Stimulated activated naive B cell treated with anti-CD40 and anti-IgM and Interleukin-4, amounts not matched to agents 10 μg/mL and 1 μg/mL and 100 μg/mL, for 72 hours (primary cell): ENCODE measurements around the gene PTPRN2.
"Not testable (repeated sequence)": the region's sequence is repeated elsewhere in the genome, so short reads cannot be mapped to it uniquely, and the experiment has no call there.

Experiments
- ATAC-seq, 2 donors: fragments of 150-1000 bp; cut with Tn5 transposase; replicated peaks; 2 replicates each; pipeline ENCODE4 v1.10.0; 2021; ENCODE audit warnings: moderate library complexity in 1 of 2
- DNase-seq: peaks from one replicate; pipeline ENCODE4 v3.0.0; 2021
- H3K27ac Mint-ChIP-seq: one replicate; pipeline ENCODE4 v1.8.0; 2022; ENCODE audit warnings: mild to moderate bottlenecking, mixed read lengths
- H3K27me3 Mint-ChIP-seq, 2 donors: one replicate each; pipeline ENCODE4 v1.8.0; 2022; ENCODE audit warnings: mixed read lengths in 2 of 2
- H3K36me3 Mint-ChIP-seq, 2 donors: one replicate each; pipeline ENCODE4 v1.8.0; 2022; ENCODE audit warnings: mixed read lengths in 2 of 2, mild to moderate bottlenecking in 1 of 2
- H3K4me1 Mint-ChIP-seq, 2 donors: one replicate each; pipeline ENCODE4 v1.8.0; 2022; ENCODE audit warnings: mixed read lengths in 2 of 2, mild to moderate bottlenecking in 1 of 2
- H3K4me3 Mint-ChIP-seq, 2 donors: one replicate each; pipeline ENCODE4 v1.8.0; 2022; ENCODE audit warnings: mild to moderate bottlenecking in 2 of 2, mixed read lengths in 2 of 2, moderate library complexity in 1 of 2
- H3K9me3 Mint-ChIP-seq, 2 donors: one replicate each; pipeline ENCODE4 v1.8.0; 2022; ENCODE audit warnings: mixed read lengths in 2 of 2, mild to moderate bottlenecking in 1 of 2

PTPRN2 gene

GRCh38 chr7:158203948-158204347, 383.7 kb downstream of the PTPRN2 start:
- DNase-seq, H3K9me3 Mint-ChIP-seq, H3K4me3 Mint-ChIP-seq, H3K36me3 Mint-ChIP-seq, H3K27ac Mint-ChIP-seq, H3K27me3 Mint-ChIP-seq, H3K4me1 Mint-ChIP-seq, ATAC-seq: not testable (repeated sequence)

GRCh38 chr7:158194365-158194900, 393.2 kb downstream of the PTPRN2 start:
- Mint-ChIP-seq H3K27ac (no peak overlapping the region), H3K9me3 (peaks cover 23 to 25% of the 10 kb centered on the region in 2 donors), H3K4me3 (no peak overlapping the region), H3K27me3 (no peaks in the 10 kb centered on the region), H3K4me1 (no peaks in the 10 kb centered on the region), H3K36me3 (no peaks in the 10 kb centered on the region)
- DNase-seq (no peak), ATAC-seq (no peak)

- no peak for DNase-seq
- no peaks in the 10 kb centered on the region for H3K4me1 Mint-ChIP-seq
- no peaks in the 10 kb centered on the region for H3K36me3 Mint-ChIP-seq
- no peak overlapping the region for H3K27ac Mint-ChIP-seq
- no peaks in the 10 kb centered on the region for H3K27me3 Mint-ChIP-seq
- no peak for ATAC-seq
- H3K4me3 Mint-ChIP-seq = no peak overlapping the region
- peaks cover 25 to 26% of the 10 kb centered on the region in 2 donors for H3K9me3 Mint-ChIP-seq
Measured at GRCh38 chr7:158193446-158193845, 394.2 kb downstream of the PTPRN2 start.

GRCh38 chr7:158192956-158193355, 394.7 kb downstream of the PTPRN2 start:
- Mint-ChIP-seq H3K27ac (no peak overlapping the region), H3K4me3 (no peak overlapping the region), H3K27me3 (no peaks in the 10 kb centered on the region), H3K9me3 (peaks cover 25 to 26% of the 10 kb centered on the region in 2 donors), H3K4me1 (no peaks in the 10 kb centered on the region), H3K36me3 (no peaks in the 10 kb centered on the region)
- ATAC-seq = no peak
- no peak for DNase-seq

- Mint-ChIP-seq H3K9me3 (peaks cover 22 to 24% of the 10 kb centered on the region in 2 donors), H3K4me3 (no peak overlapping the region), H3K27ac (no peak overlapping the region), H3K36me3 (no peaks in the 10 kb centered on the region), H3K27me3 (no peaks in the 10 kb centered on the region), H3K4me1 (no peaks in the 10 kb centered on the region)
- no peak for ATAC-seq
- no peak for DNase-seq
Measured at GRCh38 chr7:158192184-158192835, 395.3 kb downstream of the PTPRN2 start.

- DNase-seq = no peak
- Mint-ChIP-seq H3K4me3 (no peak overlapping the region), H3K27me3 (no peaks in the 10 kb centered on the region), H3K9me3 (peaks cover 22 to 24% of the 10 kb centered on the region in 2 donors), H3K4me1 (no peaks in the 10 kb centered on the region), H3K36me3 (no peaks in the 10 kb centered on the region), H3K27ac (no peak overlapping the region)
- no peak for ATAC-seq
Measured at GRCh38 chr7:158191671-158192070, 396.0 kb downstream of the PTPRN2 start.

GRCh38 chr7:158190756-158191155, 396.9 kb downstream of the PTPRN2 start:
- H3K27me3 Mint-ChIP-seq = no peaks in the 10 kb centered on the region
- H3K36me3 Mint-ChIP-seq = no peaks in the 10 kb centered on the region
- no peak overlapping the region for H3K4me3 Mint-ChIP-seq
- H3K4me1 Mint-ChIP-seq = no peaks in the 10 kb centered on the region
- peaks cover 14 to 16% of the 10 kb centered on the region in 2 donors for H3K9me3 Mint-ChIP-seq
- ATAC-seq (no peak), DNase-seq (no peak)
- H3K27ac Mint-ChIP-seq = no peak overlapping the region

- DNase-seq = no peak
- Mint-ChIP-seq H3K36me3 (no peaks in the 10 kb centered on the region), H3K4me1 (no peaks in the 10 kb centered on the region), H3K9me3 (peaks cover 3 to 8% of the 10 kb centered on the region in 2 donors), H3K27me3 (no peaks in the 10 kb centered on the region), H3K27ac (no peak overlapping the region), H3K4me3 (no peak overlapping the region)
- ATAC-seq = no peak
Measured at GRCh38 chr7:158188676-158189075, 398.9 kb downstream of the PTPRN2 start.

- ATAC-seq = no peak
- no peak overlapping the region for H3K27ac Mint-ChIP-seq
- H3K9me3 Mint-ChIP-seq = peaks cover 7 to 12% of the 10 kb centered on the region in 2 donors
- no peaks in the 10 kb centered on the region for H3K4me1 Mint-ChIP-seq
- no peak for DNase-seq
- H3K27me3 Mint-ChIP-seq = no peaks in the 10 kb centered on the region
- no peak overlapping the region for H3K4me3 Mint-ChIP-seq
- no peaks in the 10 kb centered on the region for H3K36me3 Mint-ChIP-seq
Measured at GRCh38 chr7:158187694-158187994, 400.0 kb downstream of the PTPRN2 start.

GRCh38 chr7:158186864-158187693, 400.5 kb downstream of the PTPRN2 start:
- no peak overlapping the region for H3K27ac Mint-ChIP-seq
- DNase-seq (no peak), ATAC-seq (no peak)
- peaks cover 10 to 12% of the 10 kb centered on the region in 2 donors for H3K9me3 Mint-ChIP-seq
- H3K27me3 Mint-ChIP-seq = no peaks in the 10 kb centered on the region
- H3K4me3 Mint-ChIP-seq = no peak overlapping the region
- no peaks in the 10 kb centered on the region for H3K36me3 Mint-ChIP-seq
- no peaks in the 10 kb centered on the region for H3K4me1 Mint-ChIP-seq

- peaks cover 10 to 12% of the 10 kb centered on the region in 2 donors for H3K9me3 Mint-ChIP-seq
- no peak for ATAC-seq
- H3K27ac Mint-ChIP-seq = no peak overlapping the region
- no peaks in the 10 kb centered on the region for H3K27me3 Mint-ChIP-seq
- no peaks in the 10 kb centered on the region for H3K36me3 Mint-ChIP-seq
- DNase-seq = no peak
- H3K4me3 Mint-ChIP-seq = no peak overlapping the region
- H3K4me1 Mint-ChIP-seq = no peaks in the 10 kb centered on the region
Measured at GRCh38 chr7:158186406-158186805, 401.2 kb downstream of the PTPRN2 start.

- no peak for ATAC-seq
- no peaks in the 10 kb centered on the region for H3K27me3 Mint-ChIP-seq
Measured at GRCh38 chr7:158185653-158186052, 402.0 kb downstream of the PTPRN2 start.

GRCh38 chr7:158183431-158183830, 404.2 kb downstream of the PTPRN2 start:
- no peak for ATAC-seq
- no peaks in the 10 kb centered on the region for H3K4me1 Mint-ChIP-seq
- no peaks in the 10 kb centered on the region for H3K27me3 Mint-ChIP-seq
- peaks cover 7 to 9% of the 10 kb centered on the region in 2 donors for H3K9me3 Mint-ChIP-seq
- no peak overlapping the region for H3K27ac Mint-ChIP-seq
- H3K36me3 Mint-ChIP-seq = no peaks in the 10 kb centered on the region
- H3K4me3 Mint-ChIP-seq = no peak overlapping the region
- DNase-seq = no peak

More at GRCh38 chr7:158185653-158186052, 402.0 kb downstream of the PTPRN2 start:
- Mint-ChIP-seq H3K9me3 (peaks cover 10 to 12% of the 10 kb centered on the region in 2 donors), H3K4me3 (no peak overlapping the region), H3K27ac (no peak overlapping the region), H3K4me1 (no peaks in the 10 kb centered on the region), H3K36me3 (no peaks in the 10 kb centered on the region)
- no peak for DNase-seq

GRCh38 chr7:158176561-158177173, 411.0 kb downstream of the PTPRN2 start:
- Mint-ChIP-seq H3K4me3 (no peak overlapping the region), H3K9me3 (peaks cover 21 to 23% of the 10 kb centered on the region in 2 donors), H3K27ac (no peak overlapping the region), H3K36me3 (peaks cover 0 to 4% of the 10 kb centered on the region in 2 donors), H3K27me3 (no peaks in the 10 kb centered on the region), H3K4me1 (no peaks in the 10 kb centered on the region)
- DNase-seq (no peak), ATAC-seq (no peak)
